Measurements from ENCODE around the gene CHMP2A.
A peak's percentile ranks its signal among the peaks of the same experiment; 100 is the strongest.

The CHMP2A gene

GRCh38 chr19:58573658-58574164 lies 18.8 kb upstream of the CHMP2A start:
- DNase-seq: no peak
- Histone ChIP-seq H3K36me3 (replicated peaks) (peaks cover 11% of the 10 kb centered on the region), H3K4me3 (ENCODE audit: low read depth, low read length) (peak overlapping the region; percentile 62), H3K27me3 (replicated peaks) (no peaks in the 10 kb centered on the region), H3K27ac (peak overlapping the region; percentile 96)
- in situ Hi-C loops (cut with HindIII; ENCODE audit: low pct_ligation_motif_present, low sequenced_read_pairs): no loop called here
- no peak for TF ChIP-seq CTCF (IDR thresholded peaks at IDR 0.05; ENCODE audit: low read depth, low read length, missing control alignments)

GRCh38 chr19:58572818-58573657 lies 18.1 kb upstream of the CHMP2A start, which contains the start of gene MZF1:
Gene MZF1, minus strand, starts transcription at chr19:58573335. Its CDS starts 1,946 bp downstream, at chr19:58571389.
- peak; percentile 100 for DNase-seq
- no peaks in the 10 kb centered on the region for H3K27me3 ChIP-seq (replicated peaks)
- H3K27ac ChIP-seq: peak within 1 kb of the TSS; percentile 96
- H3K4me3 ChIP-seq (ENCODE audit: low read depth, low read length): peak within 1 kb of the TSS; percentile 87
- in situ Hi-C loops (cut with HindIII; ENCODE audit: low pct_ligation_motif_present, low sequenced_read_pairs): no loop called here
- H3K36me3 ChIP-seq (replicated peaks): peaks cover 11% of the 10 kb centered on the region
- peak; percentile 23 for TF ChIP-seq CTCF (IDR thresholded peaks at IDR 0.05; ENCODE audit: low read depth, low read length, missing control alignments)

- Histone ChIP-seq H3K4me3 (ENCODE audit: low read depth, low read length) (peak overlapping the region; percentile 87), H3K27me3 (replicated peaks) (no peaks in the 10 kb centered on the region), H3K27ac (peak overlapping the region; percentile 96), H3K36me3 (replicated peaks) (peaks cover 13% of the 10 kb centered on the region)
- DNase-seq: no peak
- in situ Hi-C loops (cut with HindIII; ENCODE audit: low pct_ligation_motif_present, low sequenced_read_pairs): no loop called here
- no peak for TF ChIP-seq CTCF (IDR thresholded peaks at IDR 0.05; ENCODE audit: low read depth, low read length, missing control alignments)
Measured at GRCh38 chr19:58572026-58572817, 17.3 kb upstream of the CHMP2A start.

GRCh38 chr19:58571575-58571947 lies 16.7 kb upstream of the CHMP2A start:
- no peak overlapping the region for H3K4me3 ChIP-seq (ENCODE audit: low read depth, low read length)
- in situ Hi-C loops (cut with HindIII; ENCODE audit: low pct_ligation_motif_present, low sequenced_read_pairs): no loop called here
- no peak for TF ChIP-seq CTCF (IDR thresholded peaks at IDR 0.05; ENCODE audit: low read depth, low read length, missing control alignments)

GRCh38 chr19:58570770-58571574 lies 16.1 kb upstream of the CHMP2A start:
- Histone ChIP-seq H3K27ac (no peak overlapping the region), H3K4me3 (ENCODE audit: low read depth, low read length) (no peak overlapping the region), H3K36me3 (replicated peaks) (peaks cover 14% of the 10 kb centered on the region), H3K27me3 (replicated peaks) (no peaks in the 10 kb centered on the region)
- no peak for TF ChIP-seq CTCF (IDR thresholded peaks at IDR 0.05; ENCODE audit: low read depth, low read length, missing control alignments)
- no peak for DNase-seq
- in situ Hi-C loops (cut with HindIII; ENCODE audit: low pct_ligation_motif_present, low sequenced_read_pairs): no loop called here

More at GRCh38 chr19:58571575-58571947, 16.7 kb upstream of the CHMP2A start:
- Histone ChIP-seq H3K27ac (no peak overlapping the region), H3K27me3 (replicated peaks) (no peaks in the 10 kb centered on the region), H3K36me3 (replicated peaks) (peaks cover 14% of the 10 kb centered on the region)
- DNase-seq: no peak

Measured in brain microvascular endothelial cell (primary cell).